CD4-positive, alpha-beta T cell treated with Interleukin-12 subunit alpha and Interleukin-12 subunit beta, for 1 hour (primary cell): ENCODE data around the gene HES5.
"Not testable (repeated sequence)": the region's sequence is repeated elsewhere in the genome, so short reads cannot be mapped to it uniquely, and the experiment has no call there.

Experiments
- DNase-seq: peaks from one replicate; pipeline ENCODE4 v3.0.0-alpha.2; 2020

HES5 gene

DNA sequence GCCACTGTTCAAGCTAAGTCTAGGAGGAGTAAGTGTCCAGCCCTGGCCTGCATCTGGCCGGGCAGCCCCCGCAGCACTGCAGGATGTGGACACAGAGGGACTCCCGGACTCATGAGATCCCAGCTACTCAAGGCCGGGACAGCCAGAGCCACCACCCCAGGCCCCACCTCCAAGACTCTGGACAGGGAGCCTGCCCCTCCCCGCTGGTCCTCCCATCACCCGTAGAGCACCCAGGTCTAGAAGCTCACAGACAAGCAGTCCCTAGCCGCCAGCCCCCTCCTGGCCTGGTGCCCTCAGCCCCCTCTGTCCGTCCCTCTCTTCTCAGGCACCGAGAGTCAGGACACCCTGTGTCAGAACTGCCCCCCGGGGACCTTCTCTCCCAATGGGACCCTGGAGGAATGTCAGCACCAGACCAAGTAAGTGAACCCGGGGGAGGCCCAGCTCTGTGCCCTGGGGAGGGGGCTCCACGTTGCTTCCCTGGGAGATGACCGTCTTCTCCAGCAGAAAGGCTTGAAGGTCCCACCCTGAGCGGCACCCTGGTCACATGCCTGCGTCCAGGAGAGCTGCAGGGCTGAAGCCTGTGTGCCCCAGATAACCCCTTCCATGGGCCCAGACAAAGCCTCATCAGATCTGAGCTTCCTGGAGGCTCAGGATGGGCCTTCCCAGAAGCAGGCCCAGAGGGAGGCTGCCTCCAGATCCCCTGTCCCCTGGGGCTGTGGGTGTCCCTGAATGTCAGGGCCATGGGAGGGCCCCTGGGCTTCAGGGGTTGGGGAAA lies 30.4 kb upstream of the HES5 start:
- DNase-seq = no peak

DNA sequence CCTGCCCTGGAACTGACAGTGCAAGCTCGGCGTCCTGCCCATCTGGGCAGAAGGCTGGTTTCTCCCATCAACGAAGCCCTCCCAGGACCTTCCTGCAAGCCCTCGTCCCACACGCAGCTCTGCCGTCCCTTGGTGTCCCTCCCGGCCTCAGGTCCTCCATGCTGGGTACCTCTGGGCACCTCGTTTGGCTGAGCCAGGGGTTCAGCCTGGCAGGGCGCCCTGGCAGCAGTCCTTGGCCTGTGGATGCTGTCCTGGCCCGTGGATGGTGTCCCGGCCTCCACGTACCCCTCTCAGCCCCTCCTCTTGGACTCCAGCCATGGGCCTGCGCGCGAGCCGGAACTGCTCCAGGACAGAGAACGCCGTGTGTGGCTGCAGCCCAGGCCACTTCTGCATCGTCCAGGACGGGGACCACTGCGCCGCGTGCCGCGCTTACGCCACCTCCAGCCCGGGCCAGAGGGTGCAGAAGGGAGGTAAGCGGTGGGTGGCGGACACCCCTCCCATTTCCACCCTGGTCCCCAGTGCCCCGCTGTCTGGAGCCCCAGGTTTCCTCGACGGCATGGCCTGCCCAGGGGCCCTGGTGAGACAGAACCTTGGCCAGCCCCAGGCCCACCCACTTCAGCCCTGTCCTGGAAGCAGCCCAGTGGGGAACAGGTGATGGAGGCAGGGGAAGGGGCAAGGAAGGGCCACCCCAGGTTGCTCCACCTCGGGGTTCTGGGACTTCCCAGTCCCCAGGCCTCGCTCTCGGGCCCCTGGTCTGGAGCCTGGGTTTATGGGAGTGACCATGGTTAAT lies 29.6 kb upstream of the HES5 start:
- DNase-seq = no peak

DNA sequence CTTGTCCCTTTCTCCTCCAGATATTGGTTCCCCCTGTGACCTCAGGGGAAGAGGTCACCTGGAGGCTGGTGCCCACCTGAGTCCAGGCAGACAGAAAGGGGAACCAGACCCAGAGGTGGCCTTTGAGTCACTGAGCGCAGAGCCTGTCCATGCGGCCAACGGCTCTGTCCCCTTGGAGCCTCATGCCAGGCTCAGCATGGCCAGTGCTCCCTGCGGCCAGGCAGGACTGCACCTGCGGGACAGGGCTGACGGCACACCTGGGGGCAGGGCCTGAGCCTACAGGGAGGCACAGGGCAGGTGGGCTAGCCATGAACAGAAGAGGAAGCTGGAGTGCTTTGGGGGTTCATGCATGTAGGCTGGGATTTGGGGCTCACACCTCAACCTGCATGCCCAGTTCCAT lies 28.8 kb upstream of the HES5 start:
- no peak for DNase-seq

DNA sequence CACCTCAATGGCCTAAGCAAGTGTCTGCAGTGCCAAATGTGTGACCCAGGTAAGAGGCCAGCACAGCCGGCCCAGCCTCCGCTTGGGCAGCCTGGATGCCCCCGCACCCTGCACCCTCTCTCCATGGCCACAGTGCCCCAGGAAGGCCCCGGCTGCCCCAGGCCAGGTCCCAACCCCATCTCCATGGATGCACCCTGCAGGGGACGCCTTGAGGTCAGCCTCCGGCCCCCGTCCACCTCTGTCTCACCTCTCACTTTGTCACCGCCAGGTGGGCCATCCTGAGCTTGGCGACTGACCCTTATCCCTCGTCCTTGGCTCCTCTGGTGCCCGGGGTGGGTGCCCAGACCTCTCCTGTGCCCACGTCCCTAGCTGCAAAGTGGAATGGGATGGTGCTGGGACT lies 28.4 kb upstream of the HES5 start:
- DNase-seq = no peak

DNA sequence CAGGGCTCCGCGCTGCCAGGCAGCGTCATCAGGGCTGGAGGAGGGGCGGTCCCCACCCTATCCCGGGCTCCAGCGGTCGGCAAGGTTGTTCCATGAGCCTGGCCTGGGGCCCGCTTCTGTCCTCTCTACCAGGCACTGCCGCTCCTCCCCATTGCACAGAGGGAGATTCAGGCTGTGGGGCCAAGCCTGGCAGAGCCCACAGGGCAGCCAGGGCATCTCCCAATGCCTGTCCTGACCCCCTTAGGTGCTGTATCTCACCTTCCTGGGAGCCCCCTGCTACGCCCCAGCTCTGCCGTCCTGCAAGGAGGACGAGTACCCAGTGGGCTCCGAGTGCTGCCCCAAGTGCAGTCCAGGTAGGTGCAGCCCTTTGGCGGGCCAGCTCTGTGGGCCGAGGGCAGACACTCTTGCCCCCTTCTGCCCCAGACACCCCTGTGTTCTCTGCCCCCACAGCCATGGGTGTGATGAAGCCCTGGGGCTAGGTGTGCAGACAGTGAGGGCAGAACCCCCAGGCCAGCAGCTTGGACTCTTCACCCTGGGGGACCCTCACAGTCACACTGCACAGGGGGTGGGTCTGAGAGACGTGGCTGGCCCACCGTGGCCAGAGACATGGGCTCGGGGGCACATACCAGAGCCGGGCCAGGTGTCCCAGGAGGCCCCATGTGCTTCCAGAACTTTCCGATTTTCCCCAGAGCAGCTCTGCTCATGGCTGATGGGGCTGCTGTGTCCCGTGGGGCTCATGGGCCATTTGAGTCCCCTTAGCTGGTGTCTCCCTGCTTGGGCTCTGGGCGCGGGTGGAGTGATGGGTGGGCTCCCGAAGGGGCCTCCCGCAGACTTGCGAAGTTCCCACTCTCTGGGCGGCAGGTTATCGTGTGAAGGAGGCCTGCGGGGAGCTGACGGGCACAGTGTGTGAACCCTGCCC lies 27.7 kb upstream of the HES5 start:
- no peak for DNase-seq

DNA sequence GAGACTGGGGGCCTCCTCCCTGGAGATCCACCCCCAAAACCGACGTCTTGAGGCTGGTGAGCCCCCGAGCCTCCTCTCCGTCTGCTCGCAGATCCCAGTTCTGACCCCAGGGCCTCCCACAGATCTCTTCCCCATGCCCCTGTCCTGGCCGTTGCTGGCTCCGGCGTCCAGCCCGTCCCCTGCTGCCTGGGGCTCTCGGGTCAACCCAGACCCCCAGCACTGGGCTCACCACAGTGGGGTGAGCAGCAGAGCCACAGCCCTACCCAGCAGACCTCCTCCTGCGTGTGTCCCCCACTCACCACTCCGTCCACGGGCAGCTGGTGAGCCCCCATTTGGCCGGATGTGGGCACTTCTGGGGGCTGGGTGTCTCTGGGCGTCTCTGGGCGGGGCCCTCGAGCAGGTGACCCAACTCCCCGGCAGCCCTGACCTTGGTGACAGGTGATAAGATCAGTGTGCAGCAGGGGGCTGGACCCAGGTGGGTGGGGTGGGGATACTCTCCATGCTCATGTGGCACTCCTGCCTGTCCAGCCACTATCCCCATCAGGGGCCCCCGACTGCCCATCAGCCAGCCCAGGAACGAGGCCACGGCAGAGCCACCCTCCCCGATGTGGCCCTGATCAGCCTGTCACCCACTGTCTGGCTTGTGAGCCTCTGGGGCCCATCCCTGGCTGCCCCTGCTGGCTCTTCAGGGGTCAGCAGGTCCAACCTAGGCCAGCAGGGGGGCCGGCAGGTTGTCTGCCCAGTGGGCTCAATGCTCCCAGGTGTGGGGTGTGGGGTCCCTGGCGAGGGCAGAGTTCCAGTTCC lies 26.8 kb upstream of the HES5 start:
- peak; percentile 57 for DNase-seq

DNA sequence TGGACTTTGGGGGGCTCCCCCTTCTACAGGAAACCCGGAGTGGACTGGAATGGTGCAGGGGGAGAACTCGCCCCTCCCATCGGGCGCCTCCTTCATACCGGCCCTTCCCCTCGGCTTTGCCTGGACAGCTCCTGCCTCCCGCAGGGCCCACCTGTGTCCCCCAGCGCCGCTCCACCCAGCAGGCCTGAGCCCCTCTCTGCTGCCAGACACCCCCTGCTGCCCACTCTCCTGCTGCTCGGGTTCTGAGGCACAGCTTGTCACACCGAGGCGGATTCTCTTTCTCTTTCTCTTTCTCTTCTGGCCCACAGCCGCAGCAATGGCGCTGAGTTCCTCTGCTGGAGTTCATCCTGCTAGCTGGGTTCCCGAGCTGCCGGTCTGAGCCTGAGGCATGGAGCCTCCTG lies 26.2 kb upstream of the HES5 start, which contains the start of gene TNFRSF14:
Gene TNFRSF14 (plus strand): TSS at position 95 of the 401 bp plus-strand sequence. CDS start 294 bp downstream, at position 389.
- peak; percentile 83 for DNase-seq

DNA sequence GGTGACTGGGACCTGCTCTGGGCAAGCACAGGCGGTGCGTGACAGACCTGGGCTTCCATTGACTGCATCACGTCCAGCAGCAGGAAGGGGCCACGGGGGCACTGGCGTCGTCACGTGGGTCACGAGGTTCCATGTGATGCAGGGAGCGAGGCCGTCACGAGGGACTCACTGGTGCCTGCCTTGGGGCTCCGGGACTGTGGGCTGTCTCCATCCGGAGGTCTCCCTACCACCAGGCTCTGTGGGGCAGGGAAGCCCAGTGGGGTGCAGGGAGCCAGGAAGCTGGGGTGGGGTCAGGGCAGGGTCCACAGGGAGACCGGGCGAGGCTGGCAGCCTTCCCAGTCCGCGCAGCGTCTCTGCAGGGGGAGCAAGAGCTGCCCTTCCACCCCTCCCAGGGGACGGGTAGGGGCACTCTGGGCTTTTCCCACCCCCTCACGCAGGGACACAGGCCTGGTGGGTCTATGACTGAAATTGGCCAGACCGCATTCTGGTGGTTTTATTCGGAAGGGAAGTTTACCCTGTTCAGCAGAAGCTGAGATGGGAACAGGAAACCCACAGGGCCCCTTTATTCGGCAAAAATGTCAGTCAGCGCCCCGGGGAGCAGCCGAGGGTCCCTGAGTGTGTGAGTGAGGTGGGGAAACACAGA lies 25.7 kb upstream of the HES5 start:
- DNase-seq = peak; percentile 73

DNA sequence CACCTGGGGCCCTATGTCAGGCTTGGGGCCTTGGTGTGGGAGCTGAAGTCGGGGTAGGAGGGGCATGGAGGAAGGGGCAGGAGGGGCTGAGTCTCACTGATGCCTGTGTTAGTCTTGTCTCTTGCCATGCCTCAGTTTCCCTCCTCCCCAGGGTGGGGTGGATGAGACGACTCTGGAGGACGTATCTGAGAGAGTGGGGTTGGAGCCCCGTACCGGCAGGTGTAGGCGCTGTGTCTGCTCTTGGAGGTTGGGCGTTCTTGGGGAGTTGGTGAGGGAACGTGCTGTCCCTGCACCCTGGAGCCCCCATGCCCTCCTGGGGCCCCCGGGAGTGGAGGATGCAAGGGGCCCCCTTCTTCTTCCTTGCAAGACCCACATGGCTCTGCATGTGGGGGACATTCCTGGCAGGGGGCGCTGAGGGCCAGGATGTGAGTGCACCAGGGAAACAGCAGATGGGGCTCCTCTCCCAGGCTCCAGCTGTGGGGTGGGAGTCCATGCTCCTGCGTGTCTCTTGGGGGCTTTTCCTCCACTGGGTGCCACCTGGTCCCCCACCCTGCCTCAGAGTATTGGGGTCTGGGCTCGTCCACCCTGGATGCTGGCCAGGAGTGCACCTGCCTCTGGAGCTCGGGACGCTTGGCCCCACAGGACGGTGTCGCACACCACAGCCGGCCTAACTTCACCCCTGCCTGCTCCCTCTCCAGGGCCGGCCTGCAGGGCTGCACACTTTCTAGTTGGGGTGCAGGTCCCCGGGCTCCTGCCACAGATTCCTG lies 24.7 kb upstream of the HES5 start:
- peak; percentile 59 for DNase-seq

DNA sequence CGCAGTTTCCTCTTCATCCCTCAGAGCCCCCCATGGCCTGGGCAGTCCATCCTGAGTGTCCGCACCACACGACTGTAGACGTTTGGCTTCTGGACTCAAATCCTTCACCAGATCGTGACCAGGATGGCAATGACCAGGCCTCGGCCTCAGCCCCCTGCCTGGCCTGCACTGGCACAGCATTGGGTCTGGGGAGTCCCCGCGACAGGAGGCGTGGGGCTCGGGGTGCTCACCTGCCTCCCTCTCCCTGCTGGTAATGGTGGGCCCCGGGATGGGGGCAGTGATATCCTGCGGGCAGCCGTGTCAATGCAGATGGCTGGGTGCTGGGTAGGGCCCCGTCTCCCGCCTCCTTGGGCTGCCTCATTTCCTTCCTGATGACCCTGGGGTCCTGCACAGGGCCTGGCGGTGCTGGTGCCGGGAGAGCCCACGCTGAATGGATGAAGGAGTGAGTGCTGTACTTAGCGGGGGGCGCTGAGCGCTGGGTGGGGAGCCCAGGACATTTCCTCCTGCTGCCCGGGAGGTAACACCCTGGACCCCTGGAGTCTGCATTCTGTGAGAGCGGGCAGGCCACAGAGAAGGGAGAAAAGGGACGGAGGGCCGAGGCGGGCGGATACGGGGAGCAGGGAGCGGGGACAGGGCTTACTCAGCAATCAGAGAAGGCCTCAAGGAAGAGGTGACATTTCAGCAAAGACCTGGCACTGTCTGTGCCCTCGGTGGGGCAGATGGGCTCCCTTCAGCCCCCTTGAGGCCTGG lies 24.0 kb upstream of the HES5 start:
- DNase-seq = no peak

DNA sequence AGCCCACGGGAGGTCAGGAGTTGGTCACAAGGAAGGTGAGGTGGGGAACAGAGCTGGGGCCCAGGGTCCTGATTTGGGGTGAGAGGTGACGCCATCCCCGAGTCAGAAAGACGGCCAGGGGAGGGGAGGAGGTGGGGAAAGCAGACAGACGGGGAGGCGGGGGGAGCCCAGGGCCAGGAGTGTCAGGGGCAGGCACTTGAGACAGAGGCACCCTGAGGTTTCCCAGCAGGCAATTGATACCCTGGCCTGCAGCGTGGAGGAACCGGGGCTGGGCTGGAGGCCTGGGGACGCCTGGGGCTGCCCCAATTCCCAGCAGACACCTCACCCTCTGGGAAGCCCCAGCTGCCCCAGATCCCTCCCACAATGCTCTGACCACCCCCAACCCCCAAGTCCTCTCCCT lies 23.0 kb upstream of the HES5 start:
- not testable (repeated sequence) for DNase-seq

DNA sequence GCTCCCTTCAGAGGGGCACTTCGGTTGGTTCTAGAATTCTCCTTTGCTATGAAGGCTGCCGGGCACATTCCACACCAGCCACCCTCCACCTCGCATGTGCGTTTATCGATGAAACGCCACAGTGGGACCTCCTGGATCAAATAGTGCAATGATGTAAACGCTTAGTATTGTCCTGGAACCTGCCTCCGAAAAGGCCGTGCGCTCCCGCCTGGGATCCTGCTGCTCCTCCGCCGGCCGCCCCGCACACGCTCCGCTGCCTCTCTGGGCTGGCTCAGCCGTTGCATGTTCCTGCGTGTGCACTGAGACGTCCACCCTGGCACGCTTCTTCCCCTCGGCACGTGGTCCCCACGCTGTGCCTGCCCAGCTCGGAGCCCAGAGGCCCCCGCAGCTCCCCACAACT lies 22.1 kb upstream of the HES5 start:
- no peak for DNase-seq

DNA sequence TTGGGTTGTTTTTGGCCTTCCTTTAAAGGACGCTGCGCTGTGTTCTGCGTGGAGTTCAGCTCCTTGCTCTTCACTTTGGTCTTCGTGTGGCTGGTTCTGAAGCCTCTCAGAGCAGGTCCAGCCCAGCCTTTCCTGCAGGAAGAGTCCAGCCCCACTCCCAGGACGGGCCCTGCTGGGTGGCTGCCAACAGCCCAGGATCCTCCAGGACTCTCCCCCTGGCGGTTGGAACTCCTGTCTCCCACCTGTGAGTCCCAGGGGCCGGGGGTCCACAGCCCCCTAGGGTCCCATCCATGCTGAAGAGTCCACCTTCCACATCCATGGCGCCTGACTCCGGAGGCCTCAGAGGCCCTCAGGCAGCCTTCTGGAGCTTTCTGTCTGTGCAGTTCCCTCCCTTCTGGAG lies 21.5 kb upstream of the HES5 start:
- not testable (repeated sequence) for DNase-seq

DNA sequence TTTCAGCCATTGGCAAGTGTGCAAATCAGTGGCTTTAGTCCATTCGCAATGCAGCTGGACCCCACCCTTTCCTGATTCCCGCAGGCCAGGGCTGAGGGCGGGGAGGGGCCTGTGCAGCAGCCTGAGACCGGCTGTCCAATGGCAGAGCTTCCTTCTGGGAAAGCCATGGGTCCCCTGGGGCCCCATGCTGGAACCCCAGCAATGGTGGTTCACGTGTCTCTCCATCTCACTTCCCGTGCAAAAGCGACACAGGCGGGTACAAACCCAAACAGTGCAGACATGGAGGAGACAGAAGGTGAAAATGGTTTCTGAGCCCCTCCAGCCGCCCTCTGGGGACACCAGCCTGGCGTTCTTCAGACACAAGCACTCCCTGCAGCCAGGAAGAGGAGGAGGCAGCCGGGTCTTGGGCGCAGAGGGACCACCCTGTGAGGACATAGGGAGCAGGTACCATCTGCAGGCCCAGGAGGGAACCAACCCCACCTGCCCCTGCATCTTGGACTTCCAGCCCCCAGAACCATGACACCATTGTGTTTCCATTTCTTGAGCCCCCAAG lies 20.3 kb upstream of the HES5 start:
- not testable (repeated sequence) for DNase-seq

DNA sequence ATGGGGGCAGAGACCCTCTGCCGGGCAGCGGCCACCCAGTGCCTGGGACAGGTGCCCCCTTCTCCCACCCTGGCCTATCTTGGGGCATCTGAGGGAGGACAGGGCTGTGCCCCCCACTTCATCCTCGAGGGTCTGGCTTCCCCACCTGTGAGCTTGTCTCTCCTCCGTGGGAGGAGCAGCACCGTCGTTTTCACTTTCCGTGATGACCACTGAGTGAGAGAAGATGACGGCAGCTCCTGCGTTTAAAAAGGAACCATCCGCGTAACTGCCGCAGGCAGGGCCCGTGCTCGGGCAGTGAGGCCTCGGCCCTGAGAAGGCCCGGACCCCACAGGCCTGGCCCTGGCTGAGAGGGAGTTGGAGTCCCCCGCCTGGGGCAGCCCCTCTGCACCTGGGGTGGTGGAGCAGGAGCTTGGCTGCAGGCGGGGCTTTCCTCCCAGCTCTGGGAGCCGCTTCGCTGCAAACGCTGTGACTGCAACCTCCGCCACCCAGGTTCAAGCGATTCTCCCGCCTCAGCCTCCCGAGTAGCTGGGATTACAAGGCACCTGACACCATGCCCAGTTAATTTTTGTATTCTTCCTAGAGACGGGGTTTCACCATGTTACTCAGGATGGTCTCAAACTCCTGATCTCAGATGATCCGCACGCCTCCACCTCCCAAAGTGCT lies 19.4 kb upstream of the HES5 start:
- DNase-seq = not testable (repeated sequence)

DNA sequence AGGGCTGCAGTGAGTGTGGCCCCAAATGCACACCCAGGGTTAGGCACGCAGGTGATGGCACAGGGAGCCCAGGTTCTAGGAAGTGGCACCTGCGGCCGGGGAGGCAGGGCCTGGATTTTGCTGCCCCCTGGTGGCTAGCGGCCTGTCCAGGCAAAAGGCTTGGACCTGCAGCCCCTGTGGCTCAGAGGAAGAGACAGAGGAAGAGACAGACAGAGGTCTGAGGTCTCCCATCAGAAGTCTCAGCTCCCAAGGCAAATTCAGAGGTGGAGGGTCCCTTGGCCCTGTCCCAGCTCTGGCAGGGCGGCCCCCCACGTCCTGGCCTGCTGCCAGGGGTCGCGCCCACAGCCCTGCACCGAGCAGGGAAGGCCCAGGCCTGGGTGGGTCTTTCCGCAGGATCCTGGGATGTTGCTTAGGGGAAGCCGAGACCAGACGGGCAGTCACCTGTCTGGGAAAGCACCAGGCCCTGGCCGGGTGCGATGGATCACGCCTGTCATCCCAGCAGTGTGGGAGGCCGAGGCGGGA lies 18.1 kb upstream of the HES5 start:
- DNase-seq = peak; percentile 88

DNA sequence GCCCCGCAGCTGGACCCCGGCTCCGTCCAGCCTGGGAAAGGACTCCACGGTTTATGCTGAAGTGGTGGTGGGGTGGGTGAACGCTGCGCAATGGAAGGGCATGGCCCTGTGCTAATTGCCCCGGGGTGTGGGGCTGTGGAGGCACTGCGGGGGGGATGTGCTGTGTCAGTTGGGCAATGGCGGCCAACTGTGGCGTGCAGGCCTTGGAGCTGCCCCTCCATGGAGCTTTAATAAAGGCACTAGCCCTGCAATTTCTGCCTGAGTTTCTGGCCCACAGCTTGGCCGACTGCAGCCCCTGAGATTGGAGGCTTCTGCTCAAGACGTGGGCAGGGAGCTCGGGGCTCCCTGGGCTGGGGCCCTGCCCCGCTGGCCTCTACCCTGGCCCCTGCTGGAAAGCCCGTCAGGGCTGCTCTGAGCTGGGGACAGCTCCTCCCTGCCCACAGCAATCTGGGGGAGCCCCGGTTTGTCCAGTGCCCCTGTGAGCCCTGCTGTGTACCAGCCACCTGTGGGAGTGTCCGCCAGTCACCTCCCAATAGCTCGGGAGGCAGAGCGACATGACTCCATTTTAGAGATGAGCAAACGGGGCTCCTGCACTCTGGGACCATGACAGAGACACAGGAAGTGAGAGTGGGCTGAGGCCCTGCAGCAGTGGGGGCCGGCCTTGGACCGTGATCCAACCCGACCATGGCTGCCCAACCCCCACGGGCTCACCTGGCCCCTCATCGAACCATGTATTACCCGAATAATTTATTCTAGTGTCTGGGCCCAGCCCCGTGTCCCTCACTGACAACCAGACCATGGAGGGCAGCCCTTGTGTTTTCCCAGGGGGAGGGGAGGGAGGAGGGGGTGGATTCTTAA lies 17.4 kb upstream of the HES5 start:
- DNase-seq = peak; percentile 57
